ENCODE measurements around the gene UBR2. TPM values are rescaled to one million over a fixed set of nuclear protein-coding genes. Genes with fewer than 3 reads are reported as not detected.

Gene UBR2
- total RNA-seq, 4 donors from 2014 or later = 36.3 to 54.0 (median 44.3) TPM

GRCh38 chr6:42530751-42531150 lies 33.1 kb upstream of the UBR2 start:
- no peak for DNase-seq
- H3K4me3 ChIP-seq (replicated peaks in 1 of 3) = no peak overlapping the region
- no peaks in the 10 kb centered on the region for H3K36me3 ChIP-seq
- no peak overlapping the region for H3K27ac ChIP-seq
- intact Hi-C loops (cut with DNase I) = loop anchor here (5.0 kb wide), 1 partner anchor 268 kb away; no protein-coding TSS in a partner anchor
- H3K9me3 ChIP-seq = no peaks in the 10 kb centered on the region
- H3K27me3 ChIP-seq = no peaks in the 10 kb centered on the region
- no peaks in the 10 kb centered on the region for H3K4me1 ChIP-seq
- 60 to 64% methylated on average over 1 of the region's 1 CpG for WGBS, 2 donors
- no peak for TF ChIP-seq CTCF (IDR thresholded peaks at IDR 0.05)
- TF ChIP-seq POLR2A (IDR thresholded peaks at IDR 0.05) = no peak

- Histone ChIP-seq H3K9me3 (no peaks in the 10 kb centered on the region), H3K36me3 (no peaks in the 10 kb centered on the region), H3K4me1 (no peaks in the 10 kb centered on the region), H3K4me3 (replicated peaks in 1 of 3) (no peak overlapping the region), H3K27me3 (no peaks in the 10 kb centered on the region), H3K27ac (no peak overlapping the region)
- intact Hi-C loops (cut with DNase I) = loop anchor here (5.0 kb wide), 1 partner anchor 270 kb away; no protein-coding TSS in a partner anchor
- TF ChIP-seq POLR2A (IDR thresholded peaks at IDR 0.05) (no peak), CTCF (IDR thresholded peaks at IDR 0.05) (peak; percentile 65 to 97 (median 81))
- peak; percentile 12 to 22 for DNase-seq
Observed at GRCh38 chr6:42532038-42532669, 31.7 kb upstream of the UBR2 start.

- no peak for TF ChIP-seq CTCF (IDR thresholded peaks at IDR 0.05)
- no peak for TF ChIP-seq POLR2A (IDR thresholded peaks at IDR 0.05)
- no peak for DNase-seq
- WGBS, 2 donors = 77% methylated on average over 5 of the region's 5 CpGs
- intact Hi-C loops (cut with DNase I) = loop anchor here (5.0 kb wide), 1 partner anchor 271 kb away; no protein-coding TSS in a partner anchor
- no peaks in the 10 kb centered on the region for H3K4me1 ChIP-seq
- no peak overlapping the region for H3K27ac ChIP-seq
- H3K4me3 ChIP-seq (replicated peaks in 1 of 3) = no peak overlapping the region
- no peaks in the 10 kb centered on the region for H3K9me3 ChIP-seq
- H3K36me3 ChIP-seq = no peaks in the 10 kb centered on the region
- H3K27me3 ChIP-seq = no peaks in the 10 kb centered on the region
Observed at GRCh38 chr6:42533794-42534193, 30.0 kb upstream of the UBR2 start.

GRCh38 chr6:42537536-42537935 lies 26.3 kb upstream of the UBR2 start:
- intact Hi-C loops (cut with DNase I) = no loop called here
- Histone ChIP-seq H3K4me1 (no peaks in the 10 kb centered on the region), H3K36me3 (no peaks in the 10 kb centered on the region), H3K27ac (no peak overlapping the region), H3K27me3 (no peaks in the 10 kb centered on the region), H3K4me3 (replicated peaks in 1 of 3) (no peak overlapping the region), H3K9me3 (no peaks in the 10 kb centered on the region)
- DNase-seq = no peak
- 96 to 100% methylated on average over 1 of the region's 1 CpG for WGBS, 2 donors
- TF ChIP-seq CTCF (IDR thresholded peaks at IDR 0.05) = no peak
- no peak for TF ChIP-seq POLR2A (IDR thresholded peaks at IDR 0.05)

- DNase-seq = no peak
- intact Hi-C loops (cut with DNase I) = no loop called here
- no peaks in the 10 kb centered on the region for H3K27me3 ChIP-seq
- WGBS, 2 donors = 89 to 96% methylated on average over 1 of the region's 1 CpG
- H3K36me3 ChIP-seq = no peaks in the 10 kb centered on the region
- no peak for TF ChIP-seq POLR2A (IDR thresholded peaks at IDR 0.05)
- TF ChIP-seq CTCF (IDR thresholded peaks at IDR 0.05) = no peak
- H3K4me1 ChIP-seq = no peaks in the 10 kb centered on the region
- no peaks in the 10 kb centered on the region for H3K9me3 ChIP-seq
- H3K27ac ChIP-seq = no peak overlapping the region
- no peak overlapping the region for H3K4me3 ChIP-seq (replicated peaks in 1 of 3)
Observed at GRCh38 chr6:42539135-42539534, 24.7 kb upstream of the UBR2 start.

Data from thyroid gland (tissue), 4 donors.